GM12878 (cell line): Measurements from ENCODE around the gene CPD. TPM values are rescaled to one million over a fixed set of nuclear protein-coding genes. Genes with fewer than 3 reads are reported as not detected.

Source experiments
- ATAC-seq: fragments of 200-7000 bp; cut with Tn5 transposase; 3 replicates; pipeline ENCODE4 v1.9.1; 2020; ENCODE audit warnings: mild to moderate bottlenecking, moderate library complexity
- BruUV-seq: library from RNA; stranded (reverse); fragments of 400-500 nt; replicated peaks from 2 replicates; lab custom pipeline; 2021; lab: Mats Ljungman, UMichigan
- CTCF ChIA-PET: fragments of 300-600 bp; sonication (Branson Sonifier 250); formaldehyde crosslinking; extraction: SDS; loops from one replicate; lab custom pipeline; 2021; ENCODE audit warnings: inconsistent platforms; lab: Yijun Ruan, JAX
- POLR2A ChIA-PET: fragments of 350-600 bp; formaldehyde crosslinking; extraction: SDS; loops from one replicate; lab custom pipeline; 2021; ENCODE audit warnings: inconsistent platforms; lab: Charles Lee
- RAD21 ChIA-PET: fragments of 300-600 bp; sonication (Branson Sonifier 250); formaldehyde crosslinking; loops from one replicate; lab custom pipeline; 2023; ENCODE audit warnings: antibody characterized with exemption; ENCODE audit not compliant: unreplicated experiment; lab: Charles Lee
- SMC1A ChIA-PET: fragments of 300-600 bp; sonication (Branson Sonifier 250); formaldehyde crosslinking; loops from one replicate; lab custom pipeline; 2023; ENCODE audit not compliant: unreplicated experiment, uncharacterized antibody; lab: Charles Lee
- DNase-seq: peaks from one replicate; pipeline ENCODE4 v3.0.0-alpha.2; 2011; ENCODE audit warnings: low read depth, low spot score
- FAIRE-seq: peaks from 3 replicates; lab custom pipeline; 2011; peaks lifted over from hg19 to GRCh38; lab: Jason Lieb, UNC
- H2AFZ ChIP-seq: 2 replicates; pipeline ENCODE4 v1.6.0; 2011; ENCODE audit warnings: low read depth, low read length, control low read depth; ENCODE audit not compliant: control insufficient read depth
- H3K27ac ChIP-seq: 2 replicates; pipeline ENCODE4 v1.5.1; 2011; ENCODE audit warnings: control low read depth; ENCODE audit not compliant: control insufficient read depth, insufficient read depth
- H3K27me3 ChIP-seq, 2 experiments: replicated peaks in 1 of 2; 2 replicates each; pipeline versions ENCODE4 v1.6.0 to v1.6.1; 2011; ENCODE audit warnings: low read length in 1 of 2; ENCODE audit not compliant: control insufficient read depth in 2 of 2, insufficient read depth in 2 of 2
- H3K36me3 ChIP-seq, 2 experiments: 2 replicates each; pipeline ENCODE4 v1.5.1; 2011; ENCODE audit warnings: low read length in 1 of 2; ENCODE audit not compliant: control insufficient read depth in 2 of 2, insufficient read depth in 2 of 2
- H3K4me1 ChIP-seq: 2 replicates; pipeline ENCODE4 v1.6.1; 2011; ENCODE audit warnings: mild to moderate bottlenecking, low read length, moderate library complexity, mixed read lengths; ENCODE audit not compliant: control insufficient read depth, insufficient read depth
- H3K4me2 ChIP-seq: 2 replicates; pipeline ENCODE4 v1.6.0; 2011; ENCODE audit warnings: control low read depth; ENCODE audit not compliant: control insufficient read depth, insufficient read depth
- H3K4me3 ChIP-seq: fragments of 200-600 bp; sonication (generic); 2 replicates; pipeline ENCODE4 v1.5.1; 2016
- H3K79me2 ChIP-seq: 2 replicates; pipeline ENCODE4 v1.6.0; 2011; ENCODE audit warnings: low read length; ENCODE audit not compliant: control insufficient read depth, insufficient read depth
- H3K9ac ChIP-seq: 2 replicates; pipeline ENCODE4 v1.8.0; 2011; ENCODE audit warnings: low read length, control low read depth, mixed read lengths; ENCODE audit not compliant: control insufficient read depth, insufficient read depth
- H3K9me3 ChIP-seq: replicated peaks from 3 replicates; pipeline ENCODE4 v1.5.1; 2011; ENCODE audit warnings: mild to moderate bottlenecking, low read length; ENCODE audit not compliant: control insufficient read depth, insufficient read depth
- H4K20me1 ChIP-seq: 2 replicates; pipeline ENCODE4 v1.6.0; 2011; ENCODE audit not compliant: control insufficient read depth, insufficient read depth
- EP300 ChIP-seq, 2 experiments: fragments of 150-350 bp in 1 of 2; IDR thresholded peaks; 2 replicates each; pipeline ENCODE4 v1.6.1; 2011 to 2012; ENCODE audit warnings: low read depth in 2 of 2, low read length in 2 of 2, borderline replicate concordance in 1 of 2, improper control_type of control experiment in 1 of 2, inconsistent platforms in 1 of 2; ENCODE audit not compliant: control insufficient read depth in 1 of 2
- JUND ChIP-seq: IDR thresholded peaks from 2 replicates; pipeline ENCODE4 v1.6.1; 2012; ENCODE audit warnings: low read depth, mild to moderate bottlenecking, low read length, improper control_type of control experiment, moderate library complexity
- PAX8 ChIP-seq: fragments of 450-650 bp; IDR thresholded peaks from 2 replicates; pipeline ENCODE4 v1.6.1; 2017; ENCODE audit warnings: mild to moderate bottlenecking, moderate library complexity
- PBX3 ChIP-seq: IDR thresholded peaks from 2 replicates; pipeline ENCODE4 v1.6.1; 2011; ENCODE audit warnings: mild to moderate bottlenecking, low read depth, low read length, moderate library complexity; ENCODE audit not compliant: insufficient replicate concordance
- POLR2AphosphoS5 ChIP-seq: IDR thresholded peaks from 2 replicates; pipeline ENCODE4 v1.6.1; 2011; ENCODE audit warnings: mild to moderate bottlenecking, low read length, inconsistent platforms
- WGBS: methylation state at CpG from one replicate; pipeline ENCODE4 v1.1.6; 2016; ENCODE audit warnings: low lambda C conversion rate; ENCODE audit not compliant: insufficient replicate concordance, insufficient coverage; ENCODE audit errors: missing lambda C conversion rate; 5-methylcytosine and 5-hydroxymethylcytosine counted together
- in situ Hi-C: fragments of 300-500 bp; cut with MboI; formaldehyde crosslinking; loops from 9 replicates; pipeline ENCODE4 v1.14.3; 2018; ENCODE audit warnings: mixed read lengths
- intact Hi-C: fragments of 100-400 bp; cut with micrococcal nuclease; formaldehyde crosslinking; loops from one replicate; pipeline ENCODE4 v1.14.2; 2022; ENCODE audit not compliant: unreplicated experiment
- polyA plus RNA-seq, 11 experiments: library from polyadenylated mRNA; depleted of rRNA in 4 of 11; unstranded in 6 of 11; stranded (reverse) in 5 of 11; fragments of >200 nt; fragmentation: Nextera tagmentation in 4 of 11; fragmentation: Illumina TruSeq in 1 of 11; extraction: Ambion mirVana in 4 of 11; extraction: Trizol in 1 of 11; gene quantifications; 1 replicate in 1 of 11; 2 replicates in 10 of 11; pipeline versions ENCODE4 v1.2.1 to v1.2.3, GENCODE V29; 2011 to 2016; ENCODE audit warnings: inconsistent platforms in 2 of 11, missing spikeins in 2 of 11, low read depth in 1 of 11
- total RNA-seq, 4 experiments: library from RNA; depleted of rRNA in 3 of 4; stranded (reverse); fragments of >200 nt in 3 of 4; fragmentation: Illumina TruSeq in 1 of 4; extraction: Trizol in 1 of 4; gene quantifications; 2 replicates each; pipeline versions ENCODE4 v1.2.1 to v1.2.3, GENCODE V29; 2013 to 2021

CPD gene
- total and polyA plus RNA-seq, 10 of the 15 experiments (the other 5 are each of a cell fraction or from before 2014, with no cell fraction given): 3.5 to 24.2 (median 15.7) TPM

- intact Hi-C loops (loop anchor here (1.0 to 10.0 kb wide), 4 partner anchors 73 to 373 kb away; no protein-coding TSS in a partner anchor), in situ Hi-C loops (loop anchor here (5.0 kb wide), 1 partner anchor 240 kb away; no protein-coding TSS in a partner anchor)
- DNase-seq (no peak), FAIRE-seq (no peak), ATAC-seq (peak; percentile 79)
- H3K9me3 ChIP-seq: no peaks in the 10 kb centered on the region
- H3K4me1 ChIP-seq: peaks cover 7% of the 10 kb centered on the region
- BruUV-seq: TSS peak; percentile 78
- peak overlapping the region; percentile 100 for H3K9ac ChIP-seq
- no peaks in the 10 kb centered on the region; a peak in 1 of 4 replicates for H3K36me3 ChIP-seq
- H3K4me2 ChIP-seq: peak overlapping the region; percentile 89
- ChIA-PET RAD21 (interaction anchor here (0.8 to 3.0 kb wide), 7 partner anchors 11 to 238 kb away, joined by 3 to 22 read pairs (median 6); no protein-coding TSS in a partner anchor), SMC1A (interaction anchor here (1.0 to 3.2 kb wide), 6 partner anchors 13 to 187 kb away, joined by 3 to 34 read pairs (median 6); partner anchors contain the start of gene BLMH), POLR2A (interaction anchor here (0.9 kb wide), 2 partner anchors 11 to 71 kb away, joined by 3 read pairs; no protein-coding TSS in a partner anchor), CTCF (interaction anchor here (1.3 to 4.2 kb wide), 9 partner anchors 11 to 373 kb away, joined by 3 to 45 read pairs (median 8); no protein-coding TSS in a partner anchor)
- H3K27me3 ChIP-seq: no peaks in the 10 kb centered on the region
- peaks cover 23% of the 10 kb centered on the region for H3K79me2 ChIP-seq
- H2AFZ ChIP-seq: peak overlapping the region; percentile 100
- peak overlapping the region; percentile 93 for H3K4me3 ChIP-seq
- H3K27ac ChIP-seq: peak overlapping the region; percentile 99
- TF ChIP-seq PBX3 (no peak), POLR2AphosphoS5 (peak; percentile 14; the same call in 1 of the 2 replicates), EP300 (IDR thresholded peaks at IDR 0.05; ENCODE audit: borderline replicate concordance in 1 of 2, control insufficient read depth in 1 of 2, low read depth in 2 of 2, low read length in 2 of 2) (0 out of 4 replicates have a peak, but pooled peaks of 1 of the 2 experiments have one; percentile 11), PAX8 (0 out of 2 replicates have a peak, but pooled peaks have one; percentile 7)
- no peaks in the 10 kb centered on the region for H4K20me1 ChIP-seq
- 2% methylated on average over 9 of the region's 9 CpGs for WGBS
These were observed 99.0 kb downstream of the CPD start for GRCh38 chr17:30477774-30478115.

- SMC1A ChIA-PET: interaction anchor here (0.9 kb wide), 1 partner anchor 124 kb away, joined by 3 read pairs; no protein-coding TSS in a partner anchor
- intact Hi-C loops: no loop called here
- H3K27me3 ChIP-seq: no peaks in the 10 kb centered on the region
- no peak for DNase-seq
- no peak overlapping the region for H3K4me2 ChIP-seq
- no peaks in the 10 kb centered on the region for H4K20me1 ChIP-seq
- TF ChIP-seq JUND: no peak
- no peak for FAIRE-seq
- no peak for ATAC-seq
- no peaks in the 10 kb centered on the region for H3K4me1 ChIP-seq
- H2AFZ ChIP-seq: no peak overlapping the region
- H3K9me3 ChIP-seq: no peaks in the 10 kb centered on the region
- in situ Hi-C loops: no loop called here
- H3K9ac ChIP-seq: no peak overlapping the region
- H3K36me3 ChIP-seq: peaks cover 3 to 4% of the 10 kb centered on the region in 2 experiments; a peak in 3 of 4 replicates
- no peak overlapping the region for H3K27ac ChIP-seq
- BruUV-seq: no TSS peak
- H3K79me2 ChIP-seq: peaks cover 19% of the 10 kb centered on the region
- RAD21 ChIA-PET: interaction anchor here (1.6 kb wide), 1 partner anchor 143 kb away, joined by 4 read pairs; no protein-coding TSS in a partner anchor
- H3K4me3 ChIP-seq: no peak overlapping the region
- POLR2A ChIA-PET: no interaction called here
- CTCF ChIA-PET: no interaction called here
These were observed 103.8 kb downstream of the CPD start for GRCh38 chr17:30482555-30482954.
